GM21526 (cell line): ENCODE measurements around the gene LRCOL1.

Experiments
- ATAC-seq: cut with Tn5 transposase; IDR thresholded peaks from one replicate; pipeline ENCODE4 v1.9.1; 2021; ENCODE audit warnings: moderate library complexity; ENCODE audit not compliant: unreplicated experiment, low FRiP score

The LRCOL1 gene

GRCh38 chr12:132555686-132556085 is 54.7 kb downstream of the LRCOL1 start:
- ATAC-seq: no peak

- ATAC-seq: no peak
Measured at GRCh38 chr12:132554845-132555630, 55.3 kb downstream of the LRCOL1 start.
